GM19351 (cell line): Measurements from ENCODE around the gene CEP78.
A peak's percentile ranks its signal among the peaks of the same experiment; 100 is the strongest.
"Not testable (repeated sequence)": the region's sequence is repeated elsewhere in the genome, so short reads cannot be mapped to it uniquely, and the experiment has no call there.

Experiments used
- ATAC-seq: cut with Tn5 transposase; IDR thresholded peaks from one replicate; pipeline ENCODE4 v1.9.1; 2021; ENCODE audit warnings: mild to moderate bottlenecking, moderate library complexity; ENCODE audit not compliant: unreplicated experiment

The CEP78 gene

DNA sequence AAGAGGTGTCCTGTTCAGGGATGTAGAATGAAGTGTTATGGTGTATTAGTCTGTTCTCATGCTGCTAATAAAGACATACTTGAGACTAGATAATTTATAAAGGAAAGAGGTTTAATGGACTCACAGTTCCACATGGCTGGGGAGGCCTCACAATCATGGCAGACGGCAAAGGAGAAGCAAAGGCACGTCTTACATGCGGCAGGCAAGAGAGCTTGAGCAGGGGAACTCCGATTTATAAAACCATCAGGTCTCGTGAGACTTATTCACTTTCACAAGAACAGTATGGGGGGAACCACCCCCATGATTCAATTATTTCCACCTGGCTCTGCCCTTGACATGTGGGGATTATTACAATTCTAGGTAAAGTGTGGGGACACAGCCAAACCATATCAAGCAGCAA, 3.4 kb upstream of the CEP78 start:
- ATAC-seq = not testable (repeated sequence)

DNA sequence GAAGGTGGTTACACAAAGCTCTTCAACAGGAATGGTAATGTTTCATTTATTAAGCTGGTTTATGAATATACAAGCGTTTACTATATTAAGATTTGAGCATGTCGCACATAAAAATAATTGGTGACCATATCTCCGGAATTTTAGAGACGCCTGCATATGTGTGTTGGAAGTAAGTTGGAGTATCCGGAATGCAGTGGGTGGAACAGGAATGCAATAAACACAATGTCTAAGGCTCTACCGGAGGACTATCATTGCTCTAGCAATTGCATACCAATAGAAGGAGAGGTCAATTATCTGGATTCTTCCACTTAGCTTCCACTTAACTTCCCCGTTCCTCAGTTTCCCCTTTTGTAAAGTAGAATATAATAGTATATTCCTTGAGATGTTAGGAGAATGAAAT, 1.1 kb upstream of the CEP78 start:
- ATAC-seq = no peak

DNA sequence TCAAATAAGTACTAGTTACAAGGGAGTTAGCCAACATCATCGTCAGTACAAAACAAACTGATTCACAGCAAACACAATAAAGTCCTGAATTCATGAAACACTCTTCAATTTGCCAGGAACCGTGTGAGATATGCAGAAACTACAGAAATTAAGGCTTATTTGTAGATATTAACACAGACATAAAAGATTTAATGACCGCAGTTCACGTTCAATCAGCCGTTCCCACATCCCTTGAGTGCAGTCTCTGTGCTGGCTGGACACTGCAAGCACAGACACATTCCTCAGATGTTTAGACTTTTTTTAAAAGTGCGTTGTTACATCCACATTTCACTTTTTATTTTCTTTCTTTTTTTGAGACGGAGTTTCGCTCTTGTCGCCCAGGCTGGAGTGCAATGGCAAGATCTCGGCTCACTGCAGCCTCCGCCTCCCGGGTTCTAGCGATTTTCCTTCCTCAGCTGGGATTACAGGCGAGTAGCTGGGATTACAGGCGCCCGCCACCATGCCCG, 566 bp upstream of the CEP78 start:
- ATAC-seq = no peak

DNA sequence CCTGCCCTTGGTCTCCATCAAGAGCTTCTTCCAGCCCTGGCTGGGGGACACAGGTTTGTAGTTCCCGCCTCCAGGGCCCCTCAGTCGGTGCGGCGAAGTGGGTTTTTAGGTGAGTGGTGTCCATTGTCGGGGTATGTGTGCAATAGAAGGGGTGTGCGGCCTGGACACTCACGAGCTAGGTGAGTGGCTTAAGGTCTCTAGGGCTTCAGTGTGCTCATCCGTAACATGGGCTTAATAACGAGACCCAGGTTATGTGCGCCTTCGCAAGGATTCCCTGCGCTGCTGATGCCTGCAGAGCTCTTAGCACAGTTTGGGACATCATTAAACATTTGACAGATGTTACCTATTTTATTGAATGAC, 656 bp downstream of the CEP78 start:
- ATAC-seq = peak; percentile 25

DNA sequence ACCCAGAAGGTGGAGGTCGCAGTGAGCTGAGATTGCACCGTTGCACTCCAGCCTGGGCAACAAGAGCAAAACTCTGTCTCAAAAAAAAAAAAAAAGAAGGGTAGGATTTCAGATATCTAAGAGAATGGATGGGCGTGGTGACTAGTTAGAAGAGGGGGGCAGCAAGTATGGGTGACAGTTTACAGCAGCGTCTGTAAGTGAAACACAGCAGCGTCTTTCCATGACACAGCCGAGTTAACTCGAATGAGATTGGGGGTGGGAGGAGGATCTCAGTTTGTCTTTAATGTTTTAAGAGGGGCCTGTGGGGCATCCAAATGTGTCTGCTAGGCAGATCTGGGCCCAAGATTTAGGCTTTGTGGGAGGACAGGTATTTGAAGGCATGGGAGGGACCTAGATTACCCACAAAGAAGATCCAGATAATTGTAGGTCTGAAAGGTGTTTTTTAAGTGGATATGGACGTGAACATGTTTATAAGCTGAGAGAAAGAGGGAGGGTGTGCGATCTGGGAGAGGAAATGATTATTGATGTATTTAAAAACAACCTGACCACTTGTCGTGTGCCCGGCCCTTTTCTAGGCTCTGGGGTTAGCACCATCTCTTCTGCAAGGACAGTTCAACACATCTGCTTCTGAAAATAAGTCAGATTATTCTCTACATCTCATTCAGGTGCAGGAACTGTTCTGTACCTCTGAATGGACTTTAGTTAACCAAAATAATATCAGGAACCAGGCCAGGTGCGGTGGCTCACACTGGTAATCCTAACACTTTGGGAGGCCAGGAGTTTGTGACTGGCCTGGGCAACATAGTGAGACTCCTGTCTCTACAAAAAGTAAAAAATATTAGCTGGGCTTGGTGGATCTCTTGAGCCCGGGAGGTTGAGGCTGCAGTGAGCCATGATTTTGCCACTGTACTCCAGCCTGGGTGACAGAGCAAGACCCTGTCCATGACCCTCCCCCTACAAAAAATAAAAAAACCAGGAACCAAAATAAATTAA, 2.5 kb downstream of the CEP78 start:
- no peak for ATAC-seq

DNA sequence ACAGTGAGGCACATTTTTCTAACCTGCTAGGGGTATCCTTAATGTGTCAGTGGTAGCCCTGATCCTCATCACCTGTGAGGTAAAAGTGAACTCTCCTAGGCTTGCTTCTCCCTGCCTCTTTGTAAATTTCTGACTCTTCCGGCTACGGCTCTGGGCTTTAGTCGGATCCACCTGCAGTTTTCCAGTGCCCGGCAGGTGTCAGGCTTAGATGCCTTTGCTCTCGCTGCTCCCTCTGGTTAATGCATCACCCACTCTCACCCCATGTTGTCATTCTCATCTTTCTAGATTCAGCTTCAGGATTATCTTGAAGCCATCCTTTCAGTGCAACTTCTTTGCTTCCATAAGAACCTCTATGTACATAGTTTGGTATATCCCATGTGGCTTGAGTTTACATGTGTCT, 3.6 kb downstream of the CEP78 start:
- no peak for ATAC-seq

DNA sequence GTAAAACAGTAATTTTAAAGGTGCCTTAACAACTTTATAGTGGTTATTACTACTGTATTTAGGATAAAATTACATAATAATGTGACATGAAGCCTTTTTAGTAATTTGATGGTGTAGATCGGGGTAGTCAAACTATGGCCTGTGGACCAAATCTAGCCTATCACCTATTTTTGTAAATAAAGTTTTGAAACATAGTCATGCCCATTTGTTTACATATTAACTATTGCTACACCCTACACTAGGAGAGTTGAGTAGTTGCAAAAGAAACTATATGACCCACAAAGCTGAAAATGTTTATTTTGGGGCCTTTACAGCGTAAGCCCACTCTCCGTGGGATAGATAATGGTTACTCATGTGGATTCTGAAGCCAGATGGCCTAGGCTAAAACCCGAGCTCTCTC, 6.2 kb downstream of the CEP78 start:
- ATAC-seq = no peak

- ATAC-seq = no peak
Observed at GRCh38 chr9:78243130-78243529, 7.3 kb downstream of the CEP78 start.

DNA sequence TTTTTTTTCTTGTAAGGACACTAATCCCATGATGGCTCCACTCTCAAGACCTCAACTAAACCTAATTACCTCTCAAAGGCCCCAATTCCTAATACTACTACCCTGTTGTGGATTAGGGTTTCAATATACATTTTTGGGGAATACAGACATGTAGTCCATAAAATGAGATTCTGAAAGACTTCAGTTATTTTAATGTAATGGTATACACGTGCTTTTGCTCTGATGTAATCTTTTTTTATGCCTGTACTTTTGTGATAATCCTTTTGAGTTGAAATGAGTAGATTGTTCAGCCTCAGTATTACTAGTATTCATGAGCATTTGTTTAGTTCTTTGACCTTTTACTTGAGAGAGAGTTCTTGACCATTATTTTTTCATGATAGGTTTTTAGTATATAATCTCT, 9.5 kb downstream of the CEP78 start:
- ATAC-seq = no peak

- ATAC-seq = no peak
Observed at GRCh38 chr9:78248635-78249034, 12.8 kb downstream of the CEP78 start.

GRCh38 chr9:78249542-78249941, 13.7 kb downstream of the CEP78 start:
- no peak for ATAC-seq

DNA sequence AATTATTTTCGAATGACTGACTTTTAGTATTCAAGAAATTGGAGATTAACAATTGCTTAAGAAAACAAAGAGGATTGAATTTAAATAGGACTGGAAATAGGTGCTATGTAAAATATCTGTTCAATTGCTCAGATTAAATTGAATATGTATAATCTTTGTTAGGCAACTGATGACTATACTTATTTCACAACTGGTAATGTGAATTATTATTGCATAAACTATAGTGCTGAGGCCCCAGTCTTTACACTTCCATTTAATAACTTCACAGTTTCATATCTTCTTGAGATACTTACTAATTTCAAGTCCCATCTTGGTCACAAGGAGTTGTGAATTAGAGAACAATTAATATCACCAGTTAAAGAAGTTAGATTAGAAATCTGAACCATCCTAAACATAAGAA, 16.7 kb downstream of the CEP78 start:
- ATAC-seq = no peak

DNA sequence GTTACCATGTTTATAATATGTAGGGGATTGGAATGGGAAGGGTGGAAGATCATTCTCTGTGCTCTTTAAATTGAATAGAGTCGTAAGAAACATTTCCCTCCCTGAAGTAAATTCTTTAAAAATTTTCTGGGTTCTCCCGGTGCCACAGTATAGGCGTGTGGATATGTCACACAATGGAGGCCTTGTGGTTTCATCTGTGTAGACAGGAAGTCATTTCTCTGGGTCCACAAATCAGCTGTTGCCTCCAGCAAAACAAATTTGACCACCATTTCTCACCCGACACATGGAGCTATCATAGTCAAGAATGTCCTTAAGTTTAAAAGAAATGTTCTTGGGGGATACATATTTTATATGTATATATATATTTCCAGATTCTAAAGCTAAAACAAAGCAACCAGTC, 17.4 kb downstream of the CEP78 start:
- no peak for ATAC-seq

DNA sequence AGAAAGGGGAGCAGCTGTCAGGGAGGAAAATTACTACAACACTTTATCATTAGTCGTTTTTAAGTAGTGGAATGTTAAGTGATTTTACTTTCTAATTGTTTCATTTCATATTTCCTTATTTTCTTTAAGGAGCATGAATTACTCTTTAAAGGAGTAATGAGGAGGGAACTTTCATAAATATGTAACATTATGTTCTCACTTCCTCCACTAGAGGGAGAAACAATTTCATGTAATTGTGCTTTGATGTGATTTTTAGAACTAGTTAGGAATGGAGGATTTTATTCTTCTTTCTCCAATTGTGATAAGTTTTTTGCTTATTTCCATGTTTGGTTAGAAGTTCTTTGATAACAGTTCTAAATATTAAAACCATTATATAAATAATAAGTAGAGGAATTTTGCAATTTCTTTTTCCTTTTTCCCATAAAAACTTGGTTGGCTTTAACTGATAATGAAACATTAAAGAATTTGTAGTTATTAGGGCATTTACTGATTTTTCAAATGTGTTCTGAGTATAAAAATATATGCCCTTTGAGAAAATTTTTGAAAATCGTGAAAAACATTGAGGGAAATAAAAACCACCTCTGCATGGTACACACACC, 25.6 kb downstream of the CEP78 start:
- ATAC-seq = peak; percentile 63

DNA sequence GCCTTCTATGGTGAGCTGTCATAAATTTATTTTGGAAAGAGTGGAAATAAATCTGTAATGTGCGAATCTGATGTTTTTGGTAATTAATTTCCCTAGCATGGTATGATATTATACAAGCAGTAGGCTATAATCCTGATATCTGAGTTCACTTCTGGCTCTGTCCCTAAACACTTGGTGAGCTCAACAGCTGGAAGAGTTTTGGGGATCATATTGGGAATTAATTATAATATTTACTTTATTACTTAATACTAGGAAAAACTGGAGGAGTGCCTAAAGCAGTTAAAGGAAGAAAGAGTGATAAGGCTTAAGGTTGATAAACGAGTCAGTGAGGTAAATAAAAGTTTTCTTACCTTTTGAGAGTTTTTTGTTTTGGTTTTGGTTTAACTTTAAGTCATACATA, 26.8 kb downstream of the CEP78 start:
- ATAC-seq = no peak

DNA sequence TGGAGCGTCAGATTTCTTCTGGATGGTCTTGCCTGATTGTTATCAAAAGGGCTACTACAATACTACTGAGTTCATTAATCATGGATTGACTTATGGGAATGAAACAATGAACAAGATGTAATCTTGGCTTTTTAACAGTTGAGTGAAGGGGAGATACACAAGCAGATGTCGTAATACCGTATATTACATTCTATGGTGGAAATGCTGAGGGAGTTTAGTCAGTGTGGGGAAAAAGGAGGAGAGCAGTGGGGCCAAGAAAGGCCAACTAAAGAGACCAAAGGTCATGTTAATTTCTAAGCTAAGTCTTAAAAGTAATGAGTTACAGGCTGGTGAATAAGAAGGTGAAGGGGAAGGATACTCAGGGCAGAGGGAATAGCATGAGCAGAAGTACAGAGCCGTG, 32.0 kb downstream of the CEP78 start:
- no peak for ATAC-seq

- ATAC-seq = no peak
Observed at GRCh38 chr9:78269784-78270183, 33.9 kb downstream of the CEP78 start.

DNA sequence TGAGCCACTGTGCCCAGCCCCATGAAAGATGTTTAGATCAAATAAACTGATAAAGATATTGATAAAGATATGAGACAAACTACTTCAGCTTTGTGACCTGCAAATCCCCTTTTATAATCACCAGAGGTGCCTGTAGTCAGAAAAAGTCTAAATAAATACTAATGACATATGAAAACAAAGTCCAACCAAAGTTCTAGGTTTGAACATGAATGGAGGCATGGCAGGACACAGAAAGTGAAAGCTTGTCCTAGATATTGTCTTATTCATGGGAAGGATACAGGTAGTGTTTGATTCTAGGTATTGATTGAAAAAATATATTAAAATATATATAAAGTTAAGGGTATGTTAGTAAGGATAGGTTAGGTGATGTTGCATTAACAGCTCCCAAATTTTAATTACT, 36.4 kb downstream of the CEP78 start:
- ATAC-seq = no peak

- no peak for ATAC-seq
Observed at GRCh38 chr9:78273761-78274160, 37.9 kb downstream of the CEP78 start.

- no peak for ATAC-seq
Observed at GRCh38 chr9:78278177-78278777, 42.4 kb downstream of the CEP78 start.

GRCh38 chr9:78278801-78279200, 42.9 kb downstream of the CEP78 start:
- ATAC-seq = no peak
